Fibroblast of the aortic adventitia (primary cell): Measurements from ENCODE around the gene SEMA3D. TPM values are rescaled to one million over a fixed set of nuclear protein-coding genes. Genes with fewer than 3 reads are reported as not detected.

Experiments
- DNase-seq: peaks from one replicate; pipeline ENCODE4 v3.0.0-alpha.2; 2010; ENCODE audit warnings: low read depth
- H3K4me3 ChIP-seq: 2 replicates; pipeline ENCODE4 v1.5.1; 2011; ENCODE audit warnings: low read depth, mild to moderate bottlenecking, control low read depth, low read length, moderate library complexity
- CTCF ChIP-seq: IDR thresholded peaks from 2 replicates; pipeline ENCODE4 v1.5.1; 2011; ENCODE audit warnings: mild to moderate bottlenecking, low read length, control low read depth, inconsistent platforms; ENCODE audit not compliant: insufficient read depth
- total RNA-seq: library from RNA; depleted of rRNA; stranded (reverse); fragments of >200 nt; gene quantifications from 2 replicates; pipeline ENCODE4 v1.2.3, GENCODE V29; 2012; ENCODE audit warnings: low replicate concordance

The SEMA3D gene
- total RNA-seq, 1 donor, result 51.2 TPM

DNA sequence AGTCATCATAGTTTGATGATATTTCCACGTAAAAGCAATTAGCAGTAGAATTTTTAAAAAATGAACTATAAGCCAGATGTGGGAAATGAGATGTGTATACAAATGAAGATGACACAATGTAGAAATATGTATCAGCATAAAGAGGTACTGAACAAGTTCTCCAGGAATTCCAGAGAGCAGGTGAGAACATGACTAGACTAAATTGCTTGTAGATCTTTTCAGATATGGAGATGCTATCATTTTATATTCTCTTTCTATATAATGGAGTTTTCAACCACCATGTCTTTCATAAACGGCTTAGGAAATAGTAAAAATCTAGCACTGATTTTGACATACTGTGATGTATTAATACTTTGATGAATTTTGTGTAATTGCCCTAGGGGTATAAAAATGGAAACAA is 130.9 kb downstream of the SEMA3D start:
- H3K4me3 ChIP-seq, result no peak overlapping the region
- DNase-seq, result no peak
- TF ChIP-seq CTCF, result no peak

GRCh38 chr7:85055196-85055595 is 131.7 kb downstream of the SEMA3D start:
- H3K4me3 ChIP-seq, result no peak overlapping the region
- DNase-seq, result no peak
- TF ChIP-seq CTCF, result no peak

DNA sequence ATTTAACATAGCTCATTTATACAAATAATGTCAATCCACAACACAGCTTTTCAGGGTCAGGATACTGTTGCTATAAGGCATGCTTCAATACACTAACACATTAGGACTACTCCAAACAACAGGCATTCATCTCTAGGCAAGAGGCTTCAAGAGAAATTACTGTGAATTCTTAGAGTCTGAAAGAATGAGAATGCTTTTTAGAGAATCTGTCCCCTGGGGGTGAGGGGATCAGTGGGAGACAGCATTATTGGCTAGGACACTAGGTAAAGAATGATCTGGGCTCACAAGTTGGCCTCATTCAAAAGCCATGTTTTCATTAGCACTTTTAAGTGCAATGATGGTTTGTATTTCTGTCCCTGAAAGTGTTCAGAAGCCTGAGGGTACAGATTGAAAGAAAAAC is 132.6 kb downstream of the SEMA3D start:
- DNase-seq, result no peak
- TF ChIP-seq CTCF, result no peak
- no peak overlapping the region for H3K4me3 ChIP-seq

DNA sequence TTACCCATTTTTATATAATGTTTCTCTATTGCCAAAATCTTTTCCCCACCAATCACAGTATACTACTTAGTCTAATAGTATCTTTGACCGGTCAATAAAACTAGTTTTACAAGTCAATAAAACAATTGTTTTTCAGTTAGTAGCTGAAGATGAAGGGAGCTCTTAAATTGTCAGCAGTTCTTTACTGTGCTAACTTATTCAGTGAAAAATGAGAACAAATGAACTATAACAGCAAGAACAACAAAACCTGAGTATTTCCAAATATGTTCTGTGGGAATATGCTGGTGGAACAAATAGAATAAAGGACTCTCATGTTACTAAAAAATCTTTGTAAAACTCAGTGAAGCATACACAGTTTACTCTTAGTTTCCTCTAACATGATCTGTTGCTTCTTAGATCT is 134.0 kb downstream of the SEMA3D start:
- no peak for DNase-seq
- H3K4me3 ChIP-seq, result no peak overlapping the region
- no peak for TF ChIP-seq CTCF

GRCh38 chr7:85052056-85052737 is 134.7 kb downstream of the SEMA3D start:
- no peak for DNase-seq
- no peak for TF ChIP-seq CTCF
- no peak overlapping the region for H3K4me3 ChIP-seq

DNA sequence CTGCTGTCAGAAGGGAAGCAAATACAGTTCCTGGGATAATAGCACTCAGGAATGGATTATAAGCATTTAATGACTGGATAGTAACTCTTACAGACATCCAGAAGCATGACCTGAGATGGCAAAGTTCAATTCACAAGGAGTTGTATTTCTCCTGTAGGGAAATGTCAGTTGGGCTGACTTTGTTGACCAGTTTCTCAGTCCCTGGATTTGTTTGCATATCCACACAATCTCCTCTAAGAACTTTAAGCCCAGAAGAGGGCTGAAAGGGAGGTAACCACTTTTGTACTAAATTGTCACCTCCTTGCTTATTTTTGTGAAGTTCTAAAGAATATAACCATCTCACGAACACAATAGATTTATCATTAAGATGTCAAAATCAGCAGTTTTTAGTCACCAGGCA is 140.3 kb downstream of the SEMA3D start:
- no peak overlapping the region for H3K4me3 ChIP-seq
- DNase-seq, result no peak
- no peak for TF ChIP-seq CTCF
